ENCODE measurements around the gene DSG1. TPM values are rescaled to one million over a fixed set of nuclear protein-coding genes. Genes with fewer than 3 reads are reported as not detected.

Gene DSG1
- total and polyA plus RNA-seq, 2 of the 8 experiments (the other 6 are each of a cell fraction or from before 2014, with no cell fraction given): 0.06 TPM; not detected in 1

Small RNA genes lying within 50 kb of the gene (small RNA-seq; reads per million reads assigned to genes)
- gene RF00019 (ENCODE audit: insufficient read depth): not detected
- not detected for gene RNU6-167P (ENCODE audit: insufficient read depth)

Other genes starting within 250 kb of the DSG1 start
- gene DSC2, start 215.7 kb upstream of the DSG1 start, total RNA-seq (2021; fragmentation: NEBNext Ultra II Directional; extraction: Animal tissue kit (Norgen Biotek cat#: 25700)): 39.3 and 39.7 TPM in 2 replicates
- 2.5 and 4.6 TPM in 2 replicates for gene DSC2, start 215.7 kb upstream of the DSG1 start, polyA plus RNA-seq (2011; rRNA removed)
- gene DSC1, start 155.3 kb upstream of the DSG1 start, total RNA-seq (2021; fragmentation: NEBNext Ultra II Directional; extraction: Animal tissue kit (Norgen Biotek cat#: 25700)): not detected in 2 replicates
- gene DSC1, start 155.3 kb upstream of the DSG1 start, polyA plus RNA-seq (2011; rRNA removed): 0.02 TPM in 1 of 2 replicates, not detected in the other
- not detected in 2 replicates for gene DSG4, start 58.6 kb downstream of the DSG1 start, total RNA-seq (2021; fragmentation: NEBNext Ultra II Directional; extraction: Animal tissue kit (Norgen Biotek cat#: 25700))
- gene DSG4, start 58.6 kb downstream of the DSG1 start, polyA plus RNA-seq (2011; rRNA removed): not detected in 2 replicates
- gene DSG3, start 129.6 kb downstream of the DSG1 start, total RNA-seq (2021; fragmentation: NEBNext Ultra II Directional; extraction: Animal tissue kit (Norgen Biotek cat#: 25700)): 0.06 and 0.07 TPM in 2 replicates
- gene DSG3, start 129.6 kb downstream of the DSG1 start, polyA plus RNA-seq (2011; rRNA removed): 0.02 and 0.03 TPM in 2 replicates
- gene DSG2, start 180.0 kb downstream of the DSG1 start, total RNA-seq (2021; fragmentation: NEBNext Ultra II Directional; extraction: Animal tissue kit (Norgen Biotek cat#: 25700)): 138 and 144 TPM in 2 replicates
- 37.4 and 60.1 TPM in 2 replicates for gene DSG2, start 180.0 kb downstream of the DSG1 start, polyA plus RNA-seq (2011; rRNA removed)